Measurements from ENCODE around the gene FAM193B. TPM values are rescaled to one million over a fixed set of nuclear protein-coding genes. Genes with fewer than 3 reads are reported as not detected.

Gene FAM193B
- total and polyA plus RNA-seq, 2 of the 13 experiments (the other 11 are each of a cell fraction or from before 2014, with no cell fraction given), result 21.2 to 40.9 TPM

GRCh38 chr5:177554474-177555111, at the start of gene FAM193B (continued):
- TF ChIP-seq, protein P1, sequence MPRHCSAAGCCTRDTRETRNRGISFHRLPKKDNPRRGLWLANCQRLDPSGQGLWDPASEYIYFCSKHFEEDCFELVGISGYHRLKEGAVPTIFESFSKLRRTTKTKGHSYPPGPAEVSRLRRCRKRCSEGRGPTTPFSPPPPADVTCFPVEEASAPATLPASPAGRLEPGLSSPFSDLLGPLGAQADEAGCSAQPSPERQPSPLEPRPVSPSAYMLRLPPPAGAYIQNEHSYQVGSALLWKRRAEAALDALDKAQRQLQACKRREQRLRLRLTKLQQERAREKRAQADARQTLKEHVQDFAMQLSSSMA (CRISPR knock-in tag; IDR thresholded peaks at IDR 0.05), result no peak
- TF ChIP-seq ZNF709 (CRISPR knock-in tag; IDR thresholded peaks at IDR 0.05) (no peak), KDM5B (CRISPR knock-in tag; IDR thresholded peaks at IDR 0.05; ENCODE audit: borderline replicate concordance) (no peak), ZNF143 (CRISPR knock-in tag; IDR thresholded peaks at IDR 0.05) (peak; percentile 67), ZNF558 (CRISPR knock-in tag; IDR thresholded peaks at IDR 0.05; ENCODE audit: borderline replicate concordance) (no peak), NR3C1 (CRISPR knock-in tag; IDR thresholded peaks at IDR 0.05) (no peak), ZFP37 (CRISPR knock-in tag; IDR thresholded peaks at IDR 0.05; ENCODE audit: borderline replicate concordance) (peak; percentile 81; the same call in 1 of the 2 replicates), ZNF576 (CRISPR knock-in tag; IDR thresholded peaks at IDR 0.05) (no peak), HNRNPH1 (optimal IDR thresholded peaks at IDR 0.05; ENCODE audit: low read depth, low read length) (no peak), ZNF577 (CRISPR knock-in tag; IDR thresholded peaks at IDR 0.05; ENCODE audit: borderline replicate concordance, low read depth) (no peak), ZFYVE20 (CRISPR knock-in tag; IDR thresholded peaks at IDR 0.05; ENCODE audit: borderline replicate concordance, low read depth) (no peak), ZNF331 (CRISPR knock-in tag; IDR thresholded peaks at IDR 0.05) (peak; percentile 84), GTF2F1 (IDR thresholded peaks at IDR 0.05; ENCODE audit: low read length) (no peak), HNRNPL (IDR thresholded peaks at IDR 0.05; ENCODE audit: low read depth, low read length) (no peak), ZNF251 (CRISPR knock-in tag; IDR thresholded peaks at IDR 0.05) (no peak), ZNF614 (CRISPR knock-in tag; IDR thresholded peaks at IDR 0.05; ENCODE audit: borderline replicate concordance) (no peak), GPBP1L1 (CRISPR knock-in tag; IDR thresholded peaks at IDR 0.05) (no peak), SALL1 (CRISPR knock-in tag; IDR thresholded peaks at IDR 0.05) (peak; percentile 77; the same call in 1 of the 2 replicates), HOXA9 (CRISPR knock-in tag; IDR thresholded peaks at IDR 0.05; ENCODE audit: borderline replicate concordance) (no peak), NFKBIZ (CRISPR knock-in tag; IDR thresholded peaks at IDR 0.05) (no peak), SOX6 (IDR thresholded peaks at IDR 0.05) (no peak), SOX6 (CRISPR knock-in tag; IDR thresholded peaks at IDR 0.05) (no peak)
- TF ChIP-seq, protein P2, sequence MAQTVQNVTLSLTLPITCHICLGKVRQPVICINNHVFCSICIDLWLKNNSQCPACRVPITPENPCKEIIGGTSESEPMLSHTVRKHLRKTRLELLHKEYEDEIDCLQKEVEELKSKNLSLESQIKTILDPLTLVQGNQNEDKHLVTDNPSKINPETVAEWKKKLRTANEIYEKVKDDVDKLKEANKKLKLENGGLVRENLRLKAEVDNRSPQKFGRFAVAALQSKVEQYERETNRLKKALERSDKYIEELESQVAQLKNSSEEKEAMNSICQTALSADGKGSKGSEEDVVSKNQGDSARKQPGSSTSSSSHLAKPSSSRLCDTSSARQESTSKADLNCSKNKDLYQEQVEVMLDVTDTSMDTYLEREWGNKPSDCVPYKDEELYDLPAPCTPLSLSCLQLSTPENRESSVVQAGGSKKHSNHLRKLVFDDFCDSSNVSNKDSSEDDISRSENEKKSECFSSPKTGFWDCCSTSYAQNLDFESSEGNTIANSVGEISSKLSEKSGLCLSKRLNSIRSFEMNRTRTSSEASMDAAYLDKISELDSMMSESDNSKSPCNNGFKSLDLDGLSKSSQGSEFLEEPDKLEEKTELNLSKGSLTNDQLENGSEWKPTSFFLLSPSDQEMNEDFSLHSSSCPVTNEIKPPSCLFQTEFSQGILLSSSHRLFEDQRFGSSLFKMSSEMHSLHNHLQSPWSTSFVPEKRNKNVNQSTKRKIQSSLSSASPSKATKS (CRISPR knock-in tag; IDR thresholded peaks at IDR 0.05), result no peak
- TF ChIP-seq, protein P3, sequence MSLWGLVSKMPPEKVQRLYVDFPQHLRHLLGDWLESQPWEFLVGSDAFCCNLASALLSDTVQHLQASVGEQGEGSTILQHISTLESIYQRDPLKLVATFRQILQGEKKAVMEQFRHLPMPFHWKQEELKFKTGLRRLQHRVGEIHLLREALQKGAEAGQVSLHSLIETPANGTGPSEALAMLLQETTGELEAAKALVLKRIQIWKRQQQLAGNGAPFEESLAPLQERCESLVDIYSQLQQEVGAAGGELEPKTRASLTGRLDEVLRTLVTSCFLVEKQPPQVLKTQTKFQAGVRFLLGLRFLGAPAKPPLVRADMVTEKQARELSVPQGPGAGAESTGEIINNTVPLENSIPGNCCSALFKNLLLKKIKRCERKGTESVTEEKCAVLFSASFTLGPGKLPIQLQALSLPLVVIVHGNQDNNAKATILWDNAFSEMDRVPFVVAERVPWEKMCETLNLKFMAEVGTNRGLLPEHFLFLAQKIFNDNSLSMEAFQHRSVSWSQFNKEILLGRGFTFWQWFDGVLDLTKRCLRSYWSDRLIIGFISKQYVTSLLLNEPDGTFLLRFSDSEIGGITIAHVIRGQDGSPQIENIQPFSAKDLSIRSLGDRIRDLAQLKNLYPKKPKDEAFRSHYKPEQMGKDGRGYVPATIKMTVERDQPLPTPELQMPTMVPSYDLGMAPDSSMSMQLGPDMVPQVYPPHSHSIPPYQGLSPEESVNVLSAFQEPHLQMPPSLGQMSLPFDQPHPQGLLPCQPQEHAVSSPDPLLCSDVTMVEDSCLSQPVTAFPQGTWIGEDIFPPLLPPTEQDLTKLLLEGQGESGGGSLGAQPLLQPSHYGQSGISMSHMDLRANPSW (CRISPR knock-in tag; IDR thresholded peaks at IDR 0.05; ENCODE audit: borderline replicate concordance), result no peak
